Measurements from ENCODE around the gene PGRMC2. TPM values are rescaled to one million over a fixed set of nuclear protein-coding genes. Genes with fewer than 3 reads are reported as not detected.

Gene PGRMC2
- total RNA-seq (10 to 100 TPM; 42.6 to 49.6 TPM), polyA plus RNA-seq (10 to 100 TPM; 16.5 to 21.3 TPM)

GRCh38 chr4:128287141-128287870 is at the start of gene PGRMC2:
TSS of gene PGRMC2 (minus strand) at chr4:128287813. CDS start at chr4:128287790, 23 bp downstream.
- intact Hi-C loops (cut with micrococcal nuclease), result loop anchor here (1.0 to 10.0 kb wide), 2 partner anchors 93 to 806 kb away; partner anchors contain the start of gene SCLT1
- Mint-ChIP-seq H3K9me3 (peaks cover 0 to 2% (median 0%) of the 10 kb centered on the region in 8 donors), H3K36me3 (peaks cover 4 to 16% of the 10 kb centered on the region in 2 donors), H3K27ac (peak within 1 kb of the TSS; percentile 80 to 97 (median 96)), H3K4me3 (peak within 1 kb of the TSS; percentile 81 to 92 (median 90)), H3K27me3 (no peaks in the 10 kb centered on the region), H3K4me1 (peaks cover 30 to 49% (median 36%) of the 10 kb centered on the region in 4 donors)
- Histone ChIP-seq H3K4me1 (ENCODE audit: insufficient read depth, low read length) (peaks cover 48% of the 10 kb centered on the region), H3K27me3 (ENCODE audit: insufficient read depth, low read length) (no peaks in the 10 kb centered on the region), H3K36me3 (ENCODE audit: insufficient read depth, low read length) (no peaks in the 10 kb centered on the region), H3K4me3 (ENCODE audit: low read length in 2 of 2) (peak within 1 kb of the TSS; percentile 49 to 87), H3K27ac (ENCODE audit: low read depth, low read length) (peak within 1 kb of the TSS; percentile 88), H3K9me3 (ENCODE audit: control insufficient read depth in 1 of 2, low read length in 2 of 2) (no peaks in the 10 kb centered on the region)
- ChIA-PET POLR2A (ENCODE audit: partially characterized antibody) (interaction anchor here (1.0 to 3.9 kb wide), 6 partner anchors 9 to 806 kb away, joined by 3 to 20 read pairs (median 7); partner anchors contain the start of genes ABHD18, LARP1B, MFSD8 and PLK4), CTCF (ENCODE audit: partially characterized antibody) (interaction anchor here (1.4 to 1.5 kb wide), 2 partner anchors 49 to 322 kb away, joined by 3 to 6 read pairs; partner anchors contain the start of genes ABHD18 and MFSD8)
- DNase-seq, result no peak

GRCh38 chr4:128335541-128335940 is 47.9 kb upstream of the PGRMC2 start:
- intact Hi-C loops (cut with micrococcal nuclease), result no loop called here
- ChIA-PET POLR2A (ENCODE audit: partially characterized antibody) (no interaction called here), CTCF (ENCODE audit: partially characterized antibody) (interaction anchor here (1.2 kb wide), 1 partner anchor 48 kb away, joined by 3 read pairs; the partner anchor contains the start of gene PGRMC2)
- H3K4me3 Mint-ChIP-seq, result no peak overlapping the region
- no peaks in the 10 kb centered on the region for H3K9me3 ChIP-seq (ENCODE audit: control insufficient read depth in 1 of 2, low read length in 2 of 2)
- no peaks in the 10 kb centered on the region for H3K4me1 Mint-ChIP-seq
- H3K36me3 Mint-ChIP-seq, result no peaks in the 10 kb centered on the region
- H3K27ac Mint-ChIP-seq, result no peak overlapping the region
- no peak for DNase-seq
- no peak overlapping the region for H3K27ac ChIP-seq (ENCODE audit: low read depth, low read length)
- H3K27me3 ChIP-seq (ENCODE audit: insufficient read depth, low read length), result no peaks in the 10 kb centered on the region
- no peaks in the 10 kb centered on the region for H3K4me1 ChIP-seq (ENCODE audit: insufficient read depth, low read length)
- H3K4me3 ChIP-seq (ENCODE audit: low read length in 2 of 2), result no peak overlapping the region
- no peaks in the 10 kb centered on the region for H3K27me3 Mint-ChIP-seq
- H3K9me3 Mint-ChIP-seq, result peaks cover 0 to 2% (median 0%) of the 10 kb centered on the region in 8 donors
- H3K36me3 ChIP-seq (ENCODE audit: insufficient read depth, low read length), result no peaks in the 10 kb centered on the region

- DNase-seq, result no peak
- peaks cover 0 to 5% of the 10 kb centered on the region in 2 donors for H3K36me3 Mint-ChIP-seq
- H3K27me3 ChIP-seq (ENCODE audit: insufficient read depth, low read length), result no peaks in the 10 kb centered on the region
- ChIA-PET CTCF (ENCODE audit: partially characterized antibody) (no interaction called here), POLR2A (ENCODE audit: partially characterized antibody) (no interaction called here)
- no peaks in the 10 kb centered on the region for H3K36me3 ChIP-seq (ENCODE audit: insufficient read depth, low read length)
- H3K4me3 ChIP-seq (ENCODE audit: low read length in 2 of 2), result no peak overlapping the region
- H3K4me3 Mint-ChIP-seq, result no peak overlapping the region
- intact Hi-C loops (cut with micrococcal nuclease), result no loop called here
- H3K9me3 Mint-ChIP-seq, result peaks cover 0 to 2% (median 0%) of the 10 kb centered on the region in 8 donors
- H3K9me3 ChIP-seq (ENCODE audit: control insufficient read depth in 1 of 2, low read length in 2 of 2), result no peaks in the 10 kb centered on the region
- no peaks in the 10 kb centered on the region for H3K4me1 ChIP-seq (ENCODE audit: insufficient read depth, low read length)
- H3K27me3 Mint-ChIP-seq, result no peaks in the 10 kb centered on the region
- H3K4me1 Mint-ChIP-seq, result no peaks in the 10 kb centered on the region
- H3K27ac ChIP-seq (ENCODE audit: low read depth, low read length), result no peak overlapping the region
- H3K27ac Mint-ChIP-seq, result no peak overlapping the region
Measured at GRCh38 chr4:128334256-128334655, 46.6 kb upstream of the PGRMC2 start.

- POLR2A ChIA-PET (ENCODE audit: partially characterized antibody), result no interaction called here
- H3K27ac Mint-ChIP-seq, result no peak overlapping the region
- no peaks in the 10 kb centered on the region for H3K4me1 Mint-ChIP-seq
- DNase-seq, result no peak
- Histone ChIP-seq H3K27ac (ENCODE audit: low read depth, low read length) (no peak overlapping the region), H3K4me3 (ENCODE audit: low read length in 2 of 2) (no peak overlapping the region), H3K27me3 (ENCODE audit: insufficient read depth, low read length) (no peaks in the 10 kb centered on the region), H3K4me1 (ENCODE audit: insufficient read depth, low read length) (no peaks in the 10 kb centered on the region), H3K36me3 (ENCODE audit: insufficient read depth, low read length) (no peaks in the 10 kb centered on the region), H3K9me3 (ENCODE audit: control insufficient read depth in 1 of 2, low read length in 2 of 2) (no peaks in the 10 kb centered on the region)
- peaks cover 0 to 5% of the 10 kb centered on the region in 2 donors for H3K36me3 Mint-ChIP-seq
- CTCF ChIA-PET (ENCODE audit: partially characterized antibody), result no interaction called here
- intact Hi-C loops (cut with micrococcal nuclease), result no loop called here
- peaks cover 0 to 2% (median 0%) of the 10 kb centered on the region in 8 donors for H3K9me3 Mint-ChIP-seq
- no peaks in the 10 kb centered on the region for H3K27me3 Mint-ChIP-seq
- no peak overlapping the region for H3K4me3 Mint-ChIP-seq
Measured at GRCh38 chr4:128333309-128334018, 45.9 kb upstream of the PGRMC2 start.

- POLR2A ChIA-PET (ENCODE audit: partially characterized antibody), result no interaction called here
- H3K9me3 ChIP-seq (ENCODE audit: control insufficient read depth in 1 of 2, low read length in 2 of 2), result no peaks in the 10 kb centered on the region
- Mint-ChIP-seq H3K27me3 (no peaks in the 10 kb centered on the region), H3K4me3 (no peak overlapping the region), H3K4me1 (no peaks in the 10 kb centered on the region), H3K9me3 (no peaks in the 10 kb centered on the region), H3K36me3 (peaks cover 0 to 8% of the 10 kb centered on the region in 2 donors), H3K27ac (no peak overlapping the region)
- DNase-seq, result no peak
- H3K27ac ChIP-seq (ENCODE audit: low read depth, low read length), result no peak overlapping the region
- no peak overlapping the region for H3K4me3 ChIP-seq (ENCODE audit: low read length in 2 of 2)
- CTCF ChIA-PET (ENCODE audit: partially characterized antibody), result no interaction called here
- no peaks in the 10 kb centered on the region for H3K36me3 ChIP-seq (ENCODE audit: insufficient read depth, low read length)
- no peaks in the 10 kb centered on the region for H3K4me1 ChIP-seq (ENCODE audit: insufficient read depth, low read length)
- intact Hi-C loops (cut with micrococcal nuclease), result no loop called here
- no peaks in the 10 kb centered on the region for H3K27me3 ChIP-seq (ENCODE audit: insufficient read depth, low read length)
Measured at GRCh38 chr4:128332081-128332480, 44.5 kb upstream of the PGRMC2 start.

- H3K27ac Mint-ChIP-seq, result no peak overlapping the region
- peaks cover 0 to 8% of the 10 kb centered on the region in 2 donors for H3K36me3 Mint-ChIP-seq
- POLR2A ChIA-PET (ENCODE audit: partially characterized antibody), result no interaction called here
- no peaks in the 10 kb centered on the region for H3K9me3 Mint-ChIP-seq
- H3K27me3 ChIP-seq (ENCODE audit: insufficient read depth, low read length), result no peaks in the 10 kb centered on the region
- no peaks in the 10 kb centered on the region for H3K4me1 Mint-ChIP-seq
- no peak overlapping the region for H3K4me3 Mint-ChIP-seq
- CTCF ChIA-PET (ENCODE audit: partially characterized antibody), result no interaction called here
- DNase-seq, result no peak
- H3K4me3 ChIP-seq (ENCODE audit: low read length in 2 of 2), result no peak overlapping the region
- no peak overlapping the region for H3K27ac ChIP-seq (ENCODE audit: low read depth, low read length)
- H3K9me3 ChIP-seq (ENCODE audit: control insufficient read depth in 1 of 2, low read length in 2 of 2), result no peaks in the 10 kb centered on the region
- no peaks in the 10 kb centered on the region for H3K36me3 ChIP-seq (ENCODE audit: insufficient read depth, low read length)
- no peaks in the 10 kb centered on the region for H3K4me1 ChIP-seq (ENCODE audit: insufficient read depth, low read length)
- intact Hi-C loops (cut with micrococcal nuclease), result no loop called here
- H3K27me3 Mint-ChIP-seq, result no peaks in the 10 kb centered on the region
Measured at GRCh38 chr4:128329638-128330037, 42.0 kb upstream of the PGRMC2 start.

- Mint-ChIP-seq H3K9me3 (no peaks in the 10 kb centered on the region), H3K27ac (no peak overlapping the region), H3K4me1 (no peaks in the 10 kb centered on the region), H3K27me3 (no peaks in the 10 kb centered on the region), H3K36me3 (peaks cover 0 to 8% of the 10 kb centered on the region in 2 donors), H3K4me3 (no peak overlapping the region)
- POLR2A ChIA-PET (ENCODE audit: partially characterized antibody), result no interaction called here
- Histone ChIP-seq H3K4me3 (ENCODE audit: low read length in 2 of 2) (no peak overlapping the region), H3K36me3 (ENCODE audit: insufficient read depth, low read length) (no peaks in the 10 kb centered on the region), H3K9me3 (ENCODE audit: control insufficient read depth in 1 of 2, low read length in 2 of 2) (no peaks in the 10 kb centered on the region), H3K27me3 (ENCODE audit: insufficient read depth, low read length) (no peaks in the 10 kb centered on the region), H3K27ac (ENCODE audit: low read depth, low read length) (no peak overlapping the region), H3K4me1 (ENCODE audit: insufficient read depth, low read length) (no peaks in the 10 kb centered on the region)
- intact Hi-C loops (cut with micrococcal nuclease), result no loop called here
- CTCF ChIA-PET (ENCODE audit: partially characterized antibody), result no interaction called here
- no peak for DNase-seq
Measured at GRCh38 chr4:128328106-128328505, 40.5 kb upstream of the PGRMC2 start.
